Progenitor cell of endocrine pancreas (in vitro differentiated cells): ENCODE data around the gene DOCK9. TPM values are rescaled to one million over a fixed set of nuclear protein-coding genes. Genes with fewer than 3 reads are reported as not detected.

ENCODE experiments used
- DNase-seq: peaks from one replicate; pipeline ENCODE4 v3.0.0; 2021; ENCODE audit warnings: low spot score; ENCODE audit not compliant: unreplicated experiment
- H3K27ac Mint-ChIP-seq: 2 replicates; pipeline ENCODE4 v1.8.0; 2021; ENCODE audit warnings: mild to moderate bottlenecking, moderate library complexity, mixed read lengths
- H3K27me3 Mint-ChIP-seq: 2 replicates; pipeline ENCODE4 v1.8.0; 2021; ENCODE audit warnings: mixed read lengths
- H3K36me3 Mint-ChIP-seq: 2 replicates; pipeline ENCODE4 v1.8.0; 2022; ENCODE audit warnings: mixed read lengths; ENCODE audit not compliant: insufficient read depth
- H3K4me1 Mint-ChIP-seq: 2 replicates; pipeline ENCODE4 v1.8.0; 2021; ENCODE audit warnings: low read depth, mixed read lengths
- H3K4me3 Mint-ChIP-seq: 2 replicates; pipeline ENCODE4 v1.8.0; 2021; ENCODE audit warnings: low read depth, mild to moderate bottlenecking, moderate library complexity, mixed read lengths
- H3K9me3 Mint-ChIP-seq: 2 replicates; pipeline ENCODE4 v1.8.0; 2021; ENCODE audit warnings: low read depth, mixed read lengths
- total RNA-seq: library from RNA; stranded (reverse); gene quantifications from 2 replicates; pipeline ENCODE4 v1.2.1, GENCODE V29; 2021
- TF ChIP-seq, protein P1 (sequence below): fragments of 200-600 bp; sonication (generic); IDR thresholded peaks from one replicate; pipeline ENCODE4 v1.5.0; 2021; ENCODE audit warnings: antibody characterized with exemption, mild to moderate bottlenecking; ENCODE audit not compliant: unreplicated experiment

Gene DOCK9
- total RNA-seq, 1 donor from 2014 or later = 35.7 TPM

DNA sequence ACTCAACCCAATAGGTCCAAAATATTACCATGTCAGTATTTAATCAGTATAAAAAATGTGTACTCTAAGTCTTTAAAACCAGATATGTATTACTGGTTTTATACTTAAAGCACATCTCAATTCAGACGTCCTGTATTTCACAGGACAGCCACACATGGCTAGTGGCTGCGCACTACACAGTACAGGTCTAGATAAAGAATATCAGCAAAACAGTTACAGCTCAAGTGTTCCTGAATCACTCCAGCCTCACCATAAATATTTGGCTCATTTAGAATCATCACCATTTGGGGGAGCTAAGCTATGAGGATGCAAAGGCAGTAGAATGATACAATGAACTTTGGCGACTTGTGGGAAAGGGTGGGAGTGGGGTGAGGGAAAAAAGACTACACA is 89.0 kb downstream of the DOCK9 start:
- no peaks in the 10 kb centered on the region for H3K4me1 Mint-ChIP-seq
- TF ChIP-seq, protein P1, sequence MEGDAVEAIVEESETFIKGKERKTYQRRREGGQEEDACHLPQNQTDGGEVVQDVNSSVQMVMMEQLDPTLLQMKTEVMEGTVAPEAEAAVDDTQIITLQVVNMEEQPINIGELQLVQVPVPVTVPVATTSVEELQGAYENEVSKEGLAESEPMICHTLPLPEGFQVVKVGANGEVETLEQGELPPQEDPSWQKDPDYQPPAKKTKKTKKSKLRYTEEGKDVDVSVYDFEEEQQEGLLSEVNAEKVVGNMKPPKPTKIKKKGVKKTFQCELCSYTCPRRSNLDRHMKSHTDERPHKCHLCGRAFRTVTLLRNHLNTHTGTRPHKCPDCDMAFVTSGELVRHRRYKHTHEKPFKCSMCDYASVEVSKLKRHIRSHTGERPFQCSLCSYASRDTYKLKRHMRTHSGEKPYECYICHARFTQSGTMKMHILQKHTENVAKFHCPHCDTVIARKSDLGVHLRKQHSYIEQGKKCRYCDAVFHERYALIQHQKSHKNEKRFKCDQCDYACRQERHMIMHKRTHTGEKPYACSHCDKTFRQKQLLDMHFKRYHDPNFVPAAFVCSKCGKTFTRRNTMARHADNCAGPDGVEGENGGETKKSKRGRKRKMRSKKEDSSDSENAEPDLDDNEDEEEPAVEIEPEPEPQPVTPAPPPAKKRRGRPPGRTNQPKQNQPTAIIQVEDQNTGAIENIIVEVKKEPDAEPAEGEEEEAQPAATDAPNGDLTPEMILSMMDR = no peak

DNA sequence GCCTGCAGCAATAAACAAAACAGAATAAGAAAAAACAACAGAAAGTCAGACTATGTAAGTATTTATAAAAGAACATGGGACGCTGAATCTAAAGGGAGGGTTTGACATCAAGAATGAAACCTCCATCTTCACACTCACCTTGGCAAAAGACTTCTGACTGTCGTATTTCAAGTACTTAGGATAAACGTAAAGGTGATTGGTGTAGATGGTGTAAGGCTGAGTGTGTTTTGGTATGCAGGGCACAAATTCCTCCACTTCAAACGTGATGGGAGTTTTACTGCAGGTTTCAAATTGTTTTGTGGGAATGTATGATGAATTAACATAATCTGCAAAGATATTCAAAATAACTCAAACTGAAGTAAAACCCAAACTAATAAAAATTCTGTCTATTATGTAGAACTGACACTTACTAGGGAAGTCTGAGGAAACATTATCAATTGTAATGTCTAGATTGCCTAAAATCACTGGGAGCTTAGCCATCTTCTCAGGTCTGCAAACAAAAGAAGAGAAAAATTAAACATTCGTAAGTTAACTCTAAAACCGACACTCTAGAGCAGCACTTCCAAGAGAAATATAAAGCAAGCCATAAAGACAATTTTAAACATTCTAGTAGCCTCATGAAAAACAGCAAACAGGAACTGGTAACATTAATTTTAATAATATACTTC is 89.5 kb downstream of the DOCK9 start:
- Mint-ChIP-seq H3K4me3 (no peak overlapping the region), H3K27me3 (no peaks in the 10 kb centered on the region), H3K27ac (no peak overlapping the region), H3K4me1 (no peaks in the 10 kb centered on the region), H3K9me3 (no peaks in the 10 kb centered on the region), H3K36me3 (peaks cover 11% of the 10 kb centered on the region)
- no peak for DNase-seq
- TF ChIP-seq, protein P1 = no peak

More for the DNA sequence above, 89.0 kb downstream of the DOCK9 start:
- H3K27me3 Mint-ChIP-seq = no peaks in the 10 kb centered on the region
- peaks cover 12% of the 10 kb centered on the region for H3K36me3 Mint-ChIP-seq
- no peak for DNase-seq
- H3K9me3 Mint-ChIP-seq = no peaks in the 10 kb centered on the region
- H3K27ac Mint-ChIP-seq = no peak overlapping the region
- no peak overlapping the region for H3K4me3 Mint-ChIP-seq

DNA sequence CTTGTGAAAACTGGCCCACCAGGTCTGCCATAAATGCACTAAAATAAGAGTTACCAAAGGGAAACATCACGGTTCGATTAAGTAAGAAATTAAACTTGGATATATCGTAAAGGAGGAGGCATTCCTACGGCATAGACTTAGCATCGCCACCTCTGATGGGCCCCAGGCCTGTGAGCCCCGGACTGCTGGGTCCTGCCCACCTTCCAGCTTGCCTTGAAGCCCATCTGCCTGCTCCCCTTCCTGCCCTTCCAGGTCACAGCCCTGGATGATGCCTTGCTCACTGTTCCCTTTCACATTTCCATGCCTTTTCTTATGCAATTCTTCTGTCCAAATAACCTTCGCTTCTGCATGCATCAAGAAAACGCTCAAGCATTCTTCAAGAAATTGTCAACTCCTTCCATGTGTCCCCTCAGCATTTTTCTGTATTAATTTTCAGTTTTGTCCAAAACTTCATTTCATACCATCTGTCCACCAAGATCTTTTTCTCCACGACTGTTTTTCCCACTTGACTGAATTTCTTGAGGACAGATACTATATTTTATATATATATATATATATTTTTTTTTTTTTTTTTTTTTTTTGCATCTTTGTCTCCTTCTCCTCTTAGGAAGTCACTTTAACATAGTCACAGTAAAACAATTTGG is 91.2 kb downstream of the DOCK9 start:
- TF ChIP-seq, protein P1 = no peak
- no peak for DNase-seq
- Mint-ChIP-seq H3K4me1 (no peaks in the 10 kb centered on the region), H3K9me3 (no peaks in the 10 kb centered on the region), H3K36me3 (peaks cover 9% of the 10 kb centered on the region), H3K27ac (no peak overlapping the region), H3K27me3 (no peaks in the 10 kb centered on the region), H3K4me3 (no peak overlapping the region)

DNA sequence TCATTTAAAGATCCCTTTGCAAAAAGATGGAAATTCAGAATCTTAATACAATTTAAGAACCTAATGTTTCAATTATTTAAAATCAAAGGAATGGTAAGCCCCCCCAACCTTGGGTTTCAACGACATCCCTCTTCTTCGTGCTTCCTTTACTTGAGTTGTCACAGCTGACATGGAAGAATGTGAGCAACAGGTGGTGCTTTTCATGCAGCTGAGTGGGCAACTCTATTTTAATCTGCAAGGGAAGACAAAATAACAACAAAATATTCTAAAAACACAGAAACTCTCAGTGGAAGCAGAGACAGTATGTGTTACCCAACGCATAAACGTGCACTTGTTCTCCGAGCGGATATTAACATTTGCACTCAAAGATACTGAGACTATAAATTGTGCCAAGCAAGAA is 92.3 kb downstream of the DOCK9 start:
- Mint-ChIP-seq H3K27me3 (no peaks in the 10 kb centered on the region), H3K27ac (no peak overlapping the region), H3K9me3 (no peaks in the 10 kb centered on the region), H3K4me1 (peaks cover 1% of the 10 kb centered on the region), H3K36me3 (peaks cover 13% of the 10 kb centered on the region), H3K4me3 (no peak overlapping the region)
- TF ChIP-seq, protein P1 = no peak
- no peak for DNase-seq

DNA sequence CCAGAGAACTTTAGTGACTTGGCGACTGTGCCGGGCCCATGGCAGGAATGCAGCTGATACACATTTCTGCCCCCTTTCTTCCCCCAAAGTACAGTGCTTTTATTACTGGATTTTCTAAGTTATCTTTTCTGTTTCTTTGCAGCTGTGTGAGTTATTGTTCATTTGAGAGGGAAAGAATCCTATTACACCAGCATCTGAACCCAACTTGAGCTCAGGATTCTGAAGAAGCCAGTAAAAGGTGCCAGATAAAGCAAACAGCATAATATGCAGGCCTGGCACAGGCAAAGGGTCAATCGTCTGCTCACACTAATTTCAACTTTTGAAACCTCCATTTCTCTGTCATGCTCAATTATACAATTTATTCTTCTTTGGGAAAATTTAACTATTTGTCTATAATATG is 93.9 kb downstream of the DOCK9 start:
- no peak for DNase-seq
- Mint-ChIP-seq H3K27me3 (no peaks in the 10 kb centered on the region), H3K9me3 (no peaks in the 10 kb centered on the region), H3K27ac (no peak overlapping the region), H3K4me1 (peaks cover 12% of the 10 kb centered on the region), H3K4me3 (no peak overlapping the region), H3K36me3 (peaks cover 13% of the 10 kb centered on the region)
- TF ChIP-seq, protein P1 = no peak
